ENCODE results near the gene HS3ST4.
"Not testable (repeated sequence)": the region's sequence is repeated elsewhere in the genome, so short reads cannot be mapped to it uniquely, and the experiment has no call there.

Gene HS3ST4

GRCh38 chr16:25988084-25988483 lies 296.3 kb downstream of the HS3ST4 start:
- DNase-seq (no peak), ATAC-seq (replicated peaks) (no peak)
- Mint-ChIP-seq H3K4me3 (no peak overlapping the region), H3K4me1 (no peaks in the 10 kb centered on the region), H3K36me3 (no peaks in the 10 kb centered on the region), H3K27ac (no peak overlapping the region), H3K27me3 (no peaks in the 10 kb centered on the region), H3K9me3 (peaks cover 0 to 4% of the 10 kb centered on the region in 2 donors)

- Mint-ChIP-seq H3K9me3 (peaks cover 0 to 4% of the 10 kb centered on the region in 2 donors), H3K27me3 (no peaks in the 10 kb centered on the region), H3K4me1 (no peaks in the 10 kb centered on the region), H3K4me3 (no peak overlapping the region), H3K36me3 (no peaks in the 10 kb centered on the region), H3K27ac (no peak overlapping the region)
- DNase-seq (no peak), ATAC-seq (replicated peaks) (no peak)
These were observed 297.1 kb downstream of the HS3ST4 start for GRCh38 chr16:25988882-25989281.

- Mint-ChIP-seq H3K9me3 (peaks cover 0 to 3% of the 10 kb centered on the region in 2 donors), H3K4me3 (no peak overlapping the region), H3K27me3 (peaks cover 0 to 6% of the 10 kb centered on the region in 2 donors), H3K4me1 (no peaks in the 10 kb centered on the region), H3K36me3 (no peaks in the 10 kb centered on the region), H3K27ac (no peak overlapping the region)
- ATAC-seq (replicated peaks) (no peak), DNase-seq (no peak)
These were observed 304.3 kb downstream of the HS3ST4 start for GRCh38 chr16:25996052-25996451.

GRCh38 chr16:26005336-26005735 lies 313.6 kb downstream of the HS3ST4 start:
- Mint-ChIP-seq H3K4me3 (no peak overlapping the region), H3K27ac (no peak overlapping the region), H3K9me3 (peaks cover 0 to 6% of the 10 kb centered on the region in 2 donors), H3K36me3 (no peaks in the 10 kb centered on the region), H3K27me3 (peaks cover 4 to 7% of the 10 kb centered on the region in 2 donors), H3K4me1 (no peaks in the 10 kb centered on the region)
- ATAC-seq (replicated peaks) (no peak), DNase-seq (no peak)

GRCh38 chr16:26012376-26012775 lies 320.6 kb downstream of the HS3ST4 start:
- peaks cover 7 to 13% of the 10 kb centered on the region in 2 donors for H3K9me3 Mint-ChIP-seq
- DNase-seq (no peak), ATAC-seq (replicated peaks) (no peak)
- H3K27ac Mint-ChIP-seq, result no peak overlapping the region
- no peak overlapping the region for H3K4me3 Mint-ChIP-seq
- H3K27me3 Mint-ChIP-seq, result peaks cover 0 to 4% of the 10 kb centered on the region in 2 donors
- no peaks in the 10 kb centered on the region for H3K4me1 Mint-ChIP-seq
- H3K36me3 Mint-ChIP-seq, result no peaks in the 10 kb centered on the region

GRCh38 chr16:26015776-26016175 lies 324.0 kb downstream of the HS3ST4 start:
- H3K9me3 Mint-ChIP-seq, result peaks cover 16 to 18% of the 10 kb centered on the region in 2 donors
- H3K36me3 Mint-ChIP-seq, result no peaks in the 10 kb centered on the region
- DNase-seq (no peak), ATAC-seq (replicated peaks) (no peak)
- no peaks in the 10 kb centered on the region for H3K4me1 Mint-ChIP-seq
- H3K4me3 Mint-ChIP-seq, result no peak overlapping the region
- H3K27ac Mint-ChIP-seq, result no peak overlapping the region
- H3K27me3 Mint-ChIP-seq, result peaks cover 7 to 21% of the 10 kb centered on the region in 2 donors

GRCh38 chr16:26016989-26017388 lies 325.2 kb downstream of the HS3ST4 start:
- ATAC-seq (replicated peaks) (no peak), DNase-seq (no peak)
- Mint-ChIP-seq H3K4me3 (no peak overlapping the region), H3K9me3 (peaks cover 16 to 18% of the 10 kb centered on the region in 2 donors), H3K27ac (no peak overlapping the region), H3K4me1 (no peaks in the 10 kb centered on the region), H3K27me3 (peaks cover 7 to 18% of the 10 kb centered on the region in 2 donors), H3K36me3 (no peaks in the 10 kb centered on the region)

- H3K4me3 Mint-ChIP-seq, result no peak overlapping the region
- H3K27me3 Mint-ChIP-seq, result peaks cover 7 to 18% of the 10 kb centered on the region in 2 donors
- ATAC-seq (replicated peaks), result no peak
- no peak overlapping the region for H3K27ac Mint-ChIP-seq
- no peaks in the 10 kb centered on the region for H3K36me3 Mint-ChIP-seq
- no peak for DNase-seq
- no peaks in the 10 kb centered on the region for H3K4me1 Mint-ChIP-seq
- peaks cover 15 to 16% of the 10 kb centered on the region in 2 donors for H3K9me3 Mint-ChIP-seq
These were observed 327.9 kb downstream of the HS3ST4 start for GRCh38 chr16:26019381-26020242.

- Mint-ChIP-seq H3K9me3 (peaks cover 3 to 4% of the 10 kb centered on the region in 2 donors), H3K27ac (no peak overlapping the region), H3K36me3 (no peaks in the 10 kb centered on the region), H3K27me3 (peaks cover 0 to 5% of the 10 kb centered on the region in 2 donors), H3K4me1 (no peaks in the 10 kb centered on the region), H3K4me3 (no peak overlapping the region)
- no peak for DNase-seq
- ATAC-seq (replicated peaks), result no peak
These were observed 335.1 kb downstream of the HS3ST4 start for GRCh38 chr16:26026709-26027450.

GRCh38 chr16:26031286-26031685 lies 339.5 kb downstream of the HS3ST4 start:
- H3K27ac Mint-ChIP-seq, result no peak overlapping the region
- H3K4me3 Mint-ChIP-seq, result no peak overlapping the region
- ATAC-seq (replicated peaks), result no peak
- H3K27me3 Mint-ChIP-seq, result peaks cover 0 to 4% of the 10 kb centered on the region in 2 donors
- H3K9me3 Mint-ChIP-seq, result peaks cover 3 to 6% of the 10 kb centered on the region in 2 donors
- no peaks in the 10 kb centered on the region for H3K36me3 Mint-ChIP-seq
- DNase-seq, result no peak
- H3K4me1 Mint-ChIP-seq, result no peaks in the 10 kb centered on the region

GRCh38 chr16:26032661-26033060 lies 340.9 kb downstream of the HS3ST4 start:
- H3K9me3 Mint-ChIP-seq; H3K27ac Mint-ChIP-seq; H3K4me3 Mint-ChIP-seq; DNase-seq; H3K36me3 Mint-ChIP-seq; H3K4me1 Mint-ChIP-seq; ATAC-seq (replicated peaks); H3K27me3 Mint-ChIP-seq: not testable (repeated sequence)

- ATAC-seq (replicated peaks), result no peak
- Mint-ChIP-seq H3K36me3 (no peaks in the 10 kb centered on the region), H3K9me3 (no peaks in the 10 kb centered on the region), H3K4me1 (no peaks in the 10 kb centered on the region), H3K27me3 (no peaks in the 10 kb centered on the region), H3K4me3 (no peak overlapping the region), H3K27ac (no peak overlapping the region)
- no peak for DNase-seq
These were observed 350.4 kb downstream of the HS3ST4 start for GRCh38 chr16:26041952-26042668.

- Mint-ChIP-seq H3K4me3 (no peak overlapping the region), H3K36me3 (no peaks in the 10 kb centered on the region), H3K27me3 (peaks cover 9 to 18% of the 10 kb centered on the region in 2 donors), H3K9me3 (peaks cover 2 to 4% of the 10 kb centered on the region in 2 donors), H3K27ac (no peak overlapping the region), H3K4me1 (no peaks in the 10 kb centered on the region)
- no peak for DNase-seq
- ATAC-seq (replicated peaks), result no peak
These were observed 358.7 kb downstream of the HS3ST4 start for GRCh38 chr16:26050472-26050871.

- ATAC-seq (replicated peaks) (no peak), DNase-seq (no peak)
- Mint-ChIP-seq H3K27ac (no peak overlapping the region), H3K4me1 (no peaks in the 10 kb centered on the region), H3K27me3 (peaks cover 9 to 18% of the 10 kb centered on the region in 2 donors), H3K36me3 (no peaks in the 10 kb centered on the region), H3K4me3 (no peak overlapping the region), H3K9me3 (peaks cover 2 to 4% of the 10 kb centered on the region in 2 donors)
These were observed 359.3 kb downstream of the HS3ST4 start for GRCh38 chr16:26051063-26051462.

All from stimulated activated naive B cell treated with anti-CD40 and anti-IgM and Interleukin-4, amounts not matched to agents 10 μg/mL and 1 μg/mL and 100 μg/mL, for 72 hours (primary cell).